Brain microvascular endothelial cell (primary cell): Measurements from ENCODE around the gene MISFA.
A peak's percentile ranks its signal among the peaks of the same experiment; 100 is the strongest.
"Not testable (repeated sequence)": the region's sequence is repeated elsewhere in the genome, so short reads cannot be mapped to it uniquely, and the experiment has no call there.

Source experiments
- DNase-seq: peaks from one replicate; pipeline ENCODE4 v3.0.0-alpha.2; 2020
- H3K27ac ChIP-seq: fragments of 250-450 bp; sonication (Bioruptor Pico); 2 replicates; pipeline ENCODE4 v1.5.1; 2020; ENCODE audit warnings: mild to moderate bottlenecking, moderate library complexity
- H3K27me3 ChIP-seq: fragments of 250-450 bp; sonication (Bioruptor Pico); replicated peaks from 2 replicates; pipeline ENCODE4 v1.5.1; 2020; ENCODE audit warnings: mild to moderate bottlenecking
- H3K36me3 ChIP-seq: fragments of 250-450 bp; sonication (Bioruptor Pico); replicated peaks from 2 replicates; pipeline ENCODE4 v1.5.1; 2020; ENCODE audit warnings: mild to moderate bottlenecking
- H3K4me3 ChIP-seq: 2 replicates; pipeline ENCODE4 v1.5.1; 2011; ENCODE audit warnings: low read depth, mild to moderate bottlenecking, control low read depth, low read length, moderate library complexity
- in situ Hi-C: cut with HindIII; loops from 2 replicates; pipeline ENCODE4 v1.10.0; 2017; ENCODE audit warnings: low sequenced_read_pairs, low pct_ligation_motif_present
- TF ChIP-seq, protein P1 (sequence below): IDR thresholded peaks from 2 replicates; pipeline ENCODE4 v1.5.1; 2011; ENCODE audit warnings: low read depth, mild to moderate bottlenecking, moderate library complexity, low read length, control low read depth, inconsistent platforms; ENCODE audit errors: missing control alignments

Gene MISFA

DNA sequence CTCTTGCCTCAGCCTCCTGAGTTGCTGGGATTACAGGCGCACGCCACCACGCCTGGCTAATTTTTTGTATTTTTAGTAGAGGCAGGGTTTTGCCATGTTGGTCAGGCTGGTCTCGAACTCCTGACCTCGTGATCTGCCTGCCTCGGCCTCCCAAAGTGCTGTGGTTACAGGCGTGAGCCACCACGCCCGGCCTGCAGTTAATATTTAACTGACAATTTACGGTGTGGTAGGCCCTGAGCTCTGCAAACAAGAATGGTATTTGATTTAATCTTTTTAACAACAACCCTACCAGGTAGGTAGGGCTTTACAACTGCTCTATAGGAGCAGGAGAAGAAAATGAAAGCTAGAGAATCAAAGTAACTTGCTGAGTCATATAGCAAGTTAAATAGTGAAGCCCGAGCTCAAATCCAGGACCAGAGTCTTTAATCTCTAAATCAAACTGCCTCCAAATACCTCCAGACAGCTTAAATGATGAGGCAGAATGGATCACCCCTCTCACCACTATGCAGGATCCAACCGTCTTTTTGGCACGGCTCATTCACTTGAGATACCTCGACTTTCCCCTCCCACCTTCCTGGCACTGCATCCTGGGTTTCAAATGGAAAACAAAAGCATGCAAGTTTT is 20.5 kb upstream of the MISFA start:
- H3K27me3 ChIP-seq: no peaks in the 10 kb centered on the region
- H3K36me3 ChIP-seq: peaks cover 10% of the 10 kb centered on the region
- TF ChIP-seq, protein P1, sequence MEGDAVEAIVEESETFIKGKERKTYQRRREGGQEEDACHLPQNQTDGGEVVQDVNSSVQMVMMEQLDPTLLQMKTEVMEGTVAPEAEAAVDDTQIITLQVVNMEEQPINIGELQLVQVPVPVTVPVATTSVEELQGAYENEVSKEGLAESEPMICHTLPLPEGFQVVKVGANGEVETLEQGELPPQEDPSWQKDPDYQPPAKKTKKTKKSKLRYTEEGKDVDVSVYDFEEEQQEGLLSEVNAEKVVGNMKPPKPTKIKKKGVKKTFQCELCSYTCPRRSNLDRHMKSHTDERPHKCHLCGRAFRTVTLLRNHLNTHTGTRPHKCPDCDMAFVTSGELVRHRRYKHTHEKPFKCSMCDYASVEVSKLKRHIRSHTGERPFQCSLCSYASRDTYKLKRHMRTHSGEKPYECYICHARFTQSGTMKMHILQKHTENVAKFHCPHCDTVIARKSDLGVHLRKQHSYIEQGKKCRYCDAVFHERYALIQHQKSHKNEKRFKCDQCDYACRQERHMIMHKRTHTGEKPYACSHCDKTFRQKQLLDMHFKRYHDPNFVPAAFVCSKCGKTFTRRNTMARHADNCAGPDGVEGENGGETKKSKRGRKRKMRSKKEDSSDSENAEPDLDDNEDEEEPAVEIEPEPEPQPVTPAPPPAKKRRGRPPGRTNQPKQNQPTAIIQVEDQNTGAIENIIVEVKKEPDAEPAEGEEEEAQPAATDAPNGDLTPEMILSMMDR: no peak
- no peak for DNase-seq
- H3K4me3 ChIP-seq: no peak overlapping the region
- no peak overlapping the region for H3K27ac ChIP-seq
- in situ Hi-C loops: no loop called here

DNA sequence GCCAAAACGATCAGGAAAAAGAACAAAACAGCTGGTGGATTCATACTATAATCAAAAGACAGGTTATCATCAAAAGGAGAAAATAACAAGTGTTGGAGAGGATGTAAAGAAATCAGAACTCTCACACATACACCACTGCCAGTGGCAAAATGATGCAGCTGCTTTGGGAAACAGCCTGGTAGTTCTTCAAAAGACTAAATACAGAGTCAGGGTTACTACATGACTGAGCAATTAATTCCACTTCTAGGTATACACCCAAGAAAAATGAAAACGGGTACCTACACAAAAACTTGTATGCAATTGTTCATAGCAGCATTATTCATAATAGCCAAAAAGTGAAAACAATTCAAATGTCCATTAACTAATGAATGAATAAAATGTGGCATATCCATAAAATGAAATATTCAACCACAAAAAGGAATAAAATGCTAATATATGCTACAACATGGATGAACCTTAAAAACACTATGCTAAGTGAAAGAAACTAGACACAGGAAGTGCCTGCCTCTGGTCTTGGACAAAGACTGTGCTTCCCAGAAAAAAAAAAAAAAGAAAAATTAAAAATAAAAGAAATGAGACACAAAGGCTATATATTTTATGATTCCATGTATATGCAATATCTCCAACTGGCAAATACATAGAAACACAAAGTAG is 19.3 kb upstream of the MISFA start:
- TF ChIP-seq, protein P1: no peak
- DNase-seq: no peak
- Histone ChIP-seq H3K27me3 (no peaks in the 10 kb centered on the region), H3K27ac (no peak overlapping the region), H3K36me3 (peaks cover 7% of the 10 kb centered on the region), H3K4me3 (no peak overlapping the region)
- in situ Hi-C loops: no loop called here

DNA sequence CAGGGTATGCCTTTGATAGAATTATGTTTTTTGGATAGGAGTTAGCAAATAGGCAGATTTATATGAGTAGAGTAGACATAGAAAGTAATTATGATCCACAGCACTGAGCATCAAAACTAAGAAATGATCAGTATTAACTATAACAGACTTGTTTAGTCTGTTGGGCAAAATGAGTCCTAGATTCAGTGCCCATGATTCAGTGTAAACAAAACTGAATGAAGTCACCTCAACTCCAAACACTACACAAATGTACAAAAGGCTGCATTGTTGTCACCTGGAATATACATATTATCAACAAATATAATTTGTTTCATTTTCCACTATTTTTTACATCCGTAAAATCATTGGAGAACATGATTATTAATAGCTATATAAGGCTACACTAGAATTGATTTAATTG is 17.8 kb upstream of the MISFA start:
- Histone ChIP-seq H3K27ac (no peak overlapping the region), H3K36me3 (no peaks in the 10 kb centered on the region), H3K4me3 (no peak overlapping the region), H3K27me3 (no peaks in the 10 kb centered on the region)
- TF ChIP-seq, protein P1: no peak
- DNase-seq: no peak
- in situ Hi-C loops: no loop called here

DNA sequence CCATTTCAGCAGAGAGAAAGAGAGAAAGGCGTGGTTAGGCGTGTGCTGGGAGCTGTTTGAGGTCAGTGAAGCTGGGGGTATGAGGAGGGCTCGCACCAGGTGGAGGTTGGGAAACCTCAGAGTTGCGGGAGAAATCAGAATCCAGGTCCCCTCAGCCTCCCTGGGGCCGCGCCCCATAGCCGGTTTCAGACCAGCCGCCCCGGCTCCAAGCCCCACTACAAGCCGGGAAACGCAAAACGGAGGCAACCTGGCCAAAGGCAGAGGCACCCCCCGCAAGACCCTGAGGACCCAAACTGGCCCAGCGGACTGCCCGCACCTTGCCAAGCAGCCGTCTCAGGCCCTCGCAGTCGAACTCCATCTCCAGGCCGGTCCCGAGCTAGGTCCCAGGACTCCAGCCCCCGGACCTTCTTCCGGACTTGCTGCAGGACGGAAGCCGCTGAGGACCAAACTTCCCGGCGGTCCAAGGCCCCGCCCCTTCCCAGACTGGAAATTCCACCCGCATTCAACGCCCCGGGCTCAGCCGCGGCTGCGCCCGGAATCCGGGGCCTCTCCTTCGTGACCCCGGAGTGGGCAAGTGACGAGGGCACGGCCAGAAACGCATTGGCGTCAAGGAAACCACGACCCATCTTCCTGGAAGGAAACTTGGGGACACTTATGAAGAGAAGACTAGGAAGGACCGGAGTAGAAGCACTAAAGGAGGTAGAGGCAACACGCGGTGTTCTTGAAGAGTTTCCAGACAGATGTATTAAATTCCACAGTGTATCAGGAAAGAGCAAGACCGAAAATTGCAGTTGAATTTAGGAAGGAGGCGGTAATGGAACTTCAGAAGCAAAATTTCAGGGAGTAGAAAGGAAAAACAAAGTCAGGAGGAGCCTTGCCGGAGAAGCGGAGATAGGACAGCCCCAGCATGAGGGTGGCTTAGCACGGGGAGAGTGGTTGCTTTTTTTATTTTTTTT is 11.0 kb upstream of the MISFA start, which contains the start of gene UEVLD:
TSS of gene UEVLD (minus strand) at position 438 of the 956 bp plus-strand sequence. CDS start at position 358, 80 bp downstream.
- Histone ChIP-seq H3K27me3 (no peaks in the 10 kb centered on the region), H3K27ac (peak within 1 kb of the TSS; percentile 59), H3K36me3 (no peaks in the 10 kb centered on the region), H3K4me3 (peak within 1 kb of the TSS; percentile 97)
- in situ Hi-C loops: no loop called here
- DNase-seq: peak; percentile 82
- TF ChIP-seq, protein P1: no peak

DNA sequence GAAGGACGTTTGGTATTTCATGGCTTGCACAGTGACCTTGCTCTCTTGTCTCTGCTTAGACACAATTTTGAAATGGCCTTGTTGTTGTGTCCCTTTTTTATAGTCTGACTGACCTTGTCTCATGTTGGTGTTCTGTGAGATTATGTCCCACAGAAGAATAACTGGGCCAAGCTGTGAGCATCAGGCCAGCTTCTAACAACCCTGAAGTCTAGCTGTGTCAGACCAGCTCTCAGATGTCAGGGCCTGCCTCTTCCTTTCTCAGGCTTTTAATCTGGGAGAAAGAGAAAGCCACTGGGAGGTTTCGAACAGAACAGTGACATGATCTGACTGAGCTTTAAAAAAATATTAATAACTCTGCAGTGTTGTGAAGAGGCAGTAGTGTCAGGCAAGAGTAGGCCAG is 9.0 kb upstream of the MISFA start:
- Histone ChIP-seq H3K27me3 (no peaks in the 10 kb centered on the region), H3K27ac (no peak overlapping the region), H3K36me3 (no peaks in the 10 kb centered on the region), H3K4me3 (no peak overlapping the region)
- in situ Hi-C loops: no loop called here
- TF ChIP-seq, protein P1: no peak
- DNase-seq: no peak

DNA sequence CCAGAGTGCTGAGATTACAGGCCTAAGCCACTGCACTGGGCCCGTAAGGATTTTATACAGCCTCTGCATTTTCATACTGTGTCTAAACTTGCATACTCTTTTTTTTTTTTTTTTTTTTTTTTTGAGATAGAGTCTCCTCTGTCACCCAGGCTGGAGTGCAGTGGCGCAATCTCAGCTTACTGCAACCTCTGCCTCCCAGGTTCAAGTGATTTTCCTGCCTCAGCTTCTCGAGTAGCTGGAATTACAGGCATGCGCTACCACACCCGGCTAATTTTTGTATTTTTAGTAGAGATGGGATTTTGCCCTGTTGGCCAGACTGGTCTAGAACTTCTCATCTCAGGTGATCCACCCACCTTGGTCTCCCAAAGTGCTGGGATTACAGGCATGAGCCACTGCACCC is 5.5 kb upstream of the MISFA start:
- DNase-seq, H3K4me3 ChIP-seq, in situ Hi-C loops, H3K36me3 ChIP-seq, H3K27me3 ChIP-seq, H3K27ac ChIP-seq: not testable (repeated sequence)
